Activated naive CD4-positive, alpha-beta T cell treated with anti-CD3 and anti-CD28 coated beads for 36 hours (primary cell): Measurements from ENCODE around the gene SSTR5. TPM values are rescaled to one million over a fixed set of nuclear protein-coding genes. Genes with fewer than 3 reads are reported as not detected.

ENCODE experiments used
- CTCF ChIA-PET: fragments of 350-600 bp; sonication (Branson Sonifier 250); formaldehyde crosslinking; loops from one replicate; lab custom pipeline; 2021; ENCODE audit warnings: antibody characterized with exemption; lab: Charles Lee
- DNase-seq: peaks from one replicate; pipeline ENCODE4 v3.0.0-alpha.2; 2020
- H3K27ac Mint-ChIP-seq: one replicate; pipeline ENCODE4 v1.8.0; 2021; ENCODE audit warnings: mild to moderate bottlenecking, mixed read lengths
- H3K27me3 Mint-ChIP-seq: one replicate; pipeline ENCODE4 v1.8.0; 2021; ENCODE audit warnings: low read depth, mixed read lengths
- H3K36me3 Mint-ChIP-seq: one replicate; pipeline ENCODE4 v1.8.0; 2021; ENCODE audit warnings: low read depth, mixed read lengths
- H3K4me1 Mint-ChIP-seq: one replicate; pipeline ENCODE4 v1.8.0; 2021; ENCODE audit warnings: low read depth, mixed read lengths
- H3K4me3 Mint-ChIP-seq: one replicate; pipeline ENCODE4 v1.8.0; 2021; ENCODE audit warnings: mild to moderate bottlenecking, moderate library complexity, mixed read lengths
- H3K9me3 Mint-ChIP-seq: one replicate; pipeline ENCODE4 v1.8.0; 2021; ENCODE audit warnings: mixed read lengths
- intact Hi-C: fragments of 100-400 bp; cut with micrococcal nuclease; formaldehyde crosslinking; loops from one replicate; pipeline ENCODE4 v1.15.1; 2023
- total RNA-seq, 2 experiments: library from RNA; stranded (reverse); gene quantifications; one replicate each; pipeline ENCODE4 v1.2.3, GENCODE V29; 2021

SSTR5 gene
- total RNA-seq, 2 experiments from 2014 or later: not detected

DNA sequence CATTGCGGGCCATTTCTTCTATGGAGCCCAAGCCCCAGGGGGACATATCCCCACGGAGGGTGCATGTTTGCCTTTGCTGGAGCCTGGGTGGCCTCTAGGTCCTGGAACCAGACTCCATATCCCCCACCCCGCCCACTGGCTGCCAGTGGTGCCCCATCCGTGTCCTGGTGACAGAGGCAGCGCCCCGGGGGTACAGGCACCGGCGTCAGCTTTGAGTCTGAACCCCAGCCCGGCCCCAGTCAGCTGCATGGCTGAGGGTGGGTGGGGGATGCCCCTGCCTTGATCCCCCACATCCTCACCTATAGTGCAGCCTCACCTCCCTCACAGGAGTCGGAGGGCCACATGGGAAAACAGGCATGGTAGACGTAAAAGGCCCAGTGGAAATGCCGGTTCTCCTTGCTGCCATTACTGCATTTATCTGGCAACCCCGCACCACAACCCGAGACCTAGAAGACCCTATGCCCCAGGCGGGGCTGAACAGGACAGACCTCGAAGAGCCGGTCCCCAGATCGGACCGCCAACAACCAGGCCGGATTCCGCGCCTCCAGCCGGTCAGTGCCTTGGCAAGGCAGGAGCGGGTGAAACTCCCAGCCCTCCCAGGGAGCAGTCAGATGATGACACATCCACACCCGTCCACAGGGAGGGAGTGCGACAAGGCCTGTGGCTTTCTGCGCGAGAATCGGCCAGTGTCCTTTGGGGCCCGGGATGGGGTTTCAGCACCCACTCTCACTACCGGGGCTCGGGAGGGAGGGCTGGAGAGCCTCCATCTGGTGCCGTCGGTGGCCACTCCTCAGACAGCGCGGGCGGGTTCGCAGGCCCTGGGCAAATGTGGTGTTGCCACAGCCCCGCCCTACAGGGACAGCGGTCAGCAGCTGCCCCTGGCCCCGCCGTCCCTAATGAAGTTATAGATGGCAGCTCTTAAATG lies 11.9 kb upstream of the SSTR5 start:
- H3K27me3 Mint-ChIP-seq: peaks cover 6% of the 10 kb centered on the region
- DNase-seq: no peak
- H3K4me1 Mint-ChIP-seq: no peaks in the 10 kb centered on the region
- no peak overlapping the region for H3K27ac Mint-ChIP-seq
- peaks cover 4% of the 10 kb centered on the region for H3K9me3 Mint-ChIP-seq
- intact Hi-C loops: no loop called here
- H3K4me3 Mint-ChIP-seq: no peak overlapping the region
- no peaks in the 10 kb centered on the region for H3K36me3 Mint-ChIP-seq
- CTCF ChIA-PET: interaction anchor here (0.6 to 1.1 kb wide), 3 partner anchors 11 to 46 kb away, joined by 3 read pairs; no protein-coding TSS in a partner anchor

GRCh38 chr16:1061769-1062505 lies 10.6 kb upstream of the SSTR5 start:
- Mint-ChIP-seq H3K9me3 (peaks cover 4% of the 10 kb centered on the region), H3K36me3 (no peaks in the 10 kb centered on the region), H3K27me3 (peaks cover 13% of the 10 kb centered on the region), H3K4me3 (no peak overlapping the region), H3K27ac (no peak overlapping the region), H3K4me1 (no peaks in the 10 kb centered on the region)
- CTCF ChIA-PET: no interaction called here
- intact Hi-C loops: no loop called here
- DNase-seq: no peak

DNA sequence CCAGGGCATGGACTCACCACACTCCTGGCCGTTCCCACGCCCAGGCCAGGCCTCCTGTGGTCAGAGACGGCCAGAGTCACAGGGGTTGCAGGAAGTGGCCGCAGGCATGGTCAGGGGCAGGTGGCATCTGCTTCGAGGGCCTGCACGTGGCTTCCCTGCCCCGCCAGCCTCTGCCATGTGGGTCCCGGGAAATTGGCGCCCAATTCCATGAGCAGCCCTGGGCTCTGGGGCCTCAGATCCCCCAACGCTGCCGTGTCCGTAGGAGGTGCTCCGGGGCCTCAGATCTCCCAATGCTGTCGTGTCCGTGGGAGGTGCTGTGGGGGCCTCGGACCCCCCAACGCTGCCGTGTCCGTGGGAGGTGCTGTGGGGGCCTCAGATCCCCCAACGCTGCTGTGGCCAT lies 9.7 kb upstream of the SSTR5 start:
- Mint-ChIP-seq H3K9me3 (peaks cover 4% of the 10 kb centered on the region), H3K27ac (no peak overlapping the region), H3K36me3 (no peaks in the 10 kb centered on the region), H3K27me3 (peaks cover 22% of the 10 kb centered on the region), H3K4me3 (no peak overlapping the region), H3K4me1 (no peaks in the 10 kb centered on the region)
- CTCF ChIA-PET: interaction anchor here (0.7 kb wide), 1 partner anchor 72 kb away, joined by 4 read pairs; no protein-coding TSS in a partner anchor
- no peak for DNase-seq
- intact Hi-C loops: no loop called here

DNA sequence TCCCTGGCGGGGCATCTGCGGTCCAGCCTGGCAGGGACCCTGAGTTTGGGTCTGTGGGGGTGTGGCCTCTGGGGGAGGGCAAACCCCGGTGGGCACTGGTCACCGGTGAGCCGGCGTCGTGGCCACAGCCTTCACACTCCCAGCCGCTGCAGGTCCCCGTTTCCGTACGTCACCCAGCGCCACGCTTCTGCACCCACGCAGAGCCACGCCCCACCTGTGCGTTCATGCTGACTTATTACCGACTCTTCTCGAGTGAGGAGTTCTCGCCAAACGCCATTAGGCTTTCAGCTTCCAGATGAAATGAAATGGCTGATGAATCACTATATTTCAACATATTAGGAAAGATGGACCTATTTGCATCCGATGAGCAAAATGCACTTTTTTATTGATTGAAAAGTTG lies 8.8 kb upstream of the SSTR5 start:
- intact Hi-C loops: no loop called here
- Mint-ChIP-seq H3K4me1 (no peaks in the 10 kb centered on the region), H3K27ac (no peak overlapping the region), H3K4me3 (no peak overlapping the region), H3K27me3 (peaks cover 23% of the 10 kb centered on the region), H3K36me3 (no peaks in the 10 kb centered on the region), H3K9me3 (peaks cover 4% of the 10 kb centered on the region)
- CTCF ChIA-PET: interaction anchor here (0.7 kb wide), 1 partner anchor 71 kb away, joined by 4 read pairs; no protein-coding TSS in a partner anchor
- DNase-seq: no peak

GRCh38 chr16:1065469-1066128 lies 6.9 kb upstream of the SSTR5 start:
- Mint-ChIP-seq H3K9me3 (no peaks in the 10 kb centered on the region), H3K4me1 (no peaks in the 10 kb centered on the region), H3K27ac (no peak overlapping the region), H3K4me3 (no peak overlapping the region), H3K36me3 (no peaks in the 10 kb centered on the region), H3K27me3 (peaks cover 29% of the 10 kb centered on the region)
- intact Hi-C loops: no loop called here
- CTCF ChIA-PET: no interaction called here
- DNase-seq: no peak

GRCh38 chr16:1066584-1067172 lies 5.9 kb upstream of the SSTR5 start:
- peaks cover 29% of the 10 kb centered on the region for H3K27me3 Mint-ChIP-seq
- no peak overlapping the region for H3K27ac Mint-ChIP-seq
- intact Hi-C loops: no loop called here
- H3K9me3 Mint-ChIP-seq: no peaks in the 10 kb centered on the region
- H3K4me3 Mint-ChIP-seq: no peak overlapping the region
- H3K36me3 Mint-ChIP-seq: no peaks in the 10 kb centered on the region
- H3K4me1 Mint-ChIP-seq: no peaks in the 10 kb centered on the region
- no peak for DNase-seq
- CTCF ChIA-PET: no interaction called here

- no peaks in the 10 kb centered on the region for H3K36me3 Mint-ChIP-seq
- H3K4me3 Mint-ChIP-seq: no peak overlapping the region
- peak overlapping the region; percentile 78 for H3K27ac Mint-ChIP-seq
- H3K27me3 Mint-ChIP-seq: peaks cover 32% of the 10 kb centered on the region
- CTCF ChIA-PET: no interaction called here
- H3K4me1 Mint-ChIP-seq: no peaks in the 10 kb centered on the region
- intact Hi-C loops: no loop called here
- no peaks in the 10 kb centered on the region for H3K9me3 Mint-ChIP-seq
- no peak for DNase-seq
Measured at GRCh38 chr16:1067629-1068028, 4.9 kb upstream of the SSTR5 start.

DNA sequence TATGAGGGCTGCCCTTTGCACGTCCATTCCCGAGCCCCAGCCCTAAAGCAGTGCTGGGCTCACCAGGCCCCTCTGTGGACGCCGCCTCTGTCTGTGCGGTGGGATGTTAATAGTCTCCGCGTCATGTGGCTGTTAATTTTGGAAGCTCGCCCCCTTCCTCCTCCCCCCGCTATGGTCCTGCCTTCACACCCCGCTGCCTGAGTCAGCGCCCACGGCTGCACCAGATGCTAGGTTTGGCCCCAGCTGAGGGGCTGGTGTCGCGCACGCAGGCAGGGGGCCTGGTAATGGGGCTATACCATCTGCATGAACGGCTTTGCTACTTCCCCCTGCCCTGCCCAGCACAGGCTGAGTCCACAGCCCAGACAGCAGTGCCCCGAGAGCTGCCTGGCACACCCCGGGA lies 4.1 kb upstream of the SSTR5 start:
- intact Hi-C loops: no loop called here
- DNase-seq: no peak
- CTCF ChIA-PET: interaction anchor here (1.2 kb wide), 1 partner anchor 35 kb away, joined by 3 read pairs; no protein-coding TSS in a partner anchor
- no peak overlapping the region for H3K27ac Mint-ChIP-seq
- H3K4me3 Mint-ChIP-seq: no peak overlapping the region
- no peaks in the 10 kb centered on the region for H3K9me3 Mint-ChIP-seq
- H3K27me3 Mint-ChIP-seq: peaks cover 32% of the 10 kb centered on the region
- no peaks in the 10 kb centered on the region for H3K4me1 Mint-ChIP-seq
- no peaks in the 10 kb centered on the region for H3K36me3 Mint-ChIP-seq

DNA sequence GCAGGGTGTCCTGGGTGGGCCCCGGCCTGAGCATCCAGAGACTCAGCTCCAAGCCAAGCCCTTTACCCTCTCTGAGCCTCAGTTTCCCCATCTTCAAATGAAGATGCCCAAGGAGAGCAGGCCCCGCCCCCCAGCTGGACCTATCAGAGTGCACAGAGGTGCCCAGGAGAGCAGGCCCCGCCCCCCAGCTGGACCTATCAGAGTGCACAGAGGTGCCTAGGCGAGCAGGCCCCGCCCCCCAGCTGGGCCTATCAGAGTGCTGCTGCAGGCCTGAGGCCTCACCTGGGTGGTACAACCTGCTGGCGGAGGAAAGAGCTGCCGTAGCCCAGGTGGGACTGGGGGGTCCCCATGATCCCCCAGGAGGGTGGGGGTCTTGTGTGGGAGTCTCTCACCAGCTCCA lies 3.4 kb upstream of the SSTR5 start:
- no peaks in the 10 kb centered on the region for H3K4me1 Mint-ChIP-seq
- H3K27me3 Mint-ChIP-seq: peaks cover 32% of the 10 kb centered on the region
- H3K4me3 Mint-ChIP-seq: no peak overlapping the region
- H3K27ac Mint-ChIP-seq: no peak overlapping the region
- intact Hi-C loops: no loop called here
- no peaks in the 10 kb centered on the region for H3K36me3 Mint-ChIP-seq
- H3K9me3 Mint-ChIP-seq: no peaks in the 10 kb centered on the region
- CTCF ChIA-PET: interaction anchor here (1.2 kb wide), 1 partner anchor 34 kb away, joined by 3 read pairs; no protein-coding TSS in a partner anchor
- DNase-seq: no peak

GRCh38 chr16:1070084-1070863 lies 2.3 kb upstream of the SSTR5 start:
- H3K27me3 Mint-ChIP-seq: peaks cover 28% of the 10 kb centered on the region
- CTCF ChIA-PET: no interaction called here
- H3K4me3 Mint-ChIP-seq: no peak overlapping the region

DNA sequence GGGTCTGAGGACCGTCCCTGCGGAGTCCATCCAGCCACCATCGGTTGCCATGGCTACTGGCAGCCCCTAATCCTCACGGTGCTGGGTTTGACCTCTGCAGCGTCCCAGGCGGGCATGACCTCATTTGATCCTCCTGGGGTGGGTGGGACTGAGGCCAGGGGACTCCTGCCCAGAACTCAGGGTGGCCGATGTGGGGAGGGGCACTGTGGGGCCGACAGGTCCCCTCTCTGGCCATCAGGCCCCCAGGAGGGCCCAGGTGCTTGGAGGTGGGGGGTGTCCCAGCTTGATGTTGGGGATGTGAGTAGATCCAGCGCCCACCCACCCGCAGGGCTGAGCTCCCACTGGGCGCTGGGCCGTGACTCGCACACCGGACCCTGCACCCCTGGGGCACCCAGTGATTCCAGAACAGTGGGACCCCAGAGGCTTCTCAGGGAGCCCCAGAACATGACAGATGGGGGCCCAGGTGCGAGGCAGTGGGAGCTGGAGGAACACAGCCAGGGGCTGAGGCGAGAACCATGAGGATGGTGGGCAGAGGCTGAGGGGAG lies 1.6 kb upstream of the SSTR5 start:
- DNase-seq: no peak
- H3K27ac Mint-ChIP-seq: no peak overlapping the region
- peaks cover 26% of the 10 kb centered on the region for H3K27me3 Mint-ChIP-seq
- H3K36me3 Mint-ChIP-seq: no peaks in the 10 kb centered on the region
- H3K4me3 Mint-ChIP-seq: no peak overlapping the region
- CTCF ChIA-PET: no interaction called here
- H3K4me1 Mint-ChIP-seq: no peaks in the 10 kb centered on the region
- intact Hi-C loops: no loop called here
- H3K9me3 Mint-ChIP-seq: no peaks in the 10 kb centered on the region

More at GRCh38 chr16:1070084-1070863, 2.3 kb upstream of the SSTR5 start:
- H3K27ac Mint-ChIP-seq: no peak overlapping the region
- no peak for DNase-seq
- H3K4me1 Mint-ChIP-seq: no peaks in the 10 kb centered on the region
- no peaks in the 10 kb centered on the region for H3K9me3 Mint-ChIP-seq
- intact Hi-C loops: no loop called here
- H3K36me3 Mint-ChIP-seq: no peaks in the 10 kb centered on the region
